Measurements from ENCODE around the gene DAZAP1. TPM values are rescaled to one million over a fixed set of nuclear protein-coding genes. Genes with fewer than 3 reads are reported as not detected.

Gene DAZAP1
- polyA plus RNA-seq, 1 donor (not counting 4 experiments of a cell fraction or from before 2014, with no cell fraction given), result 99.2 TPM

- Histone ChIP-seq H3K79me2 (ENCODE audit: control insufficient read depth, insufficient read depth, low read length) (no peaks in the 10 kb centered on the region), H2AFZ (ENCODE audit: control insufficient read depth, low read length) (no peak overlapping the region), H3K9ac (ENCODE audit: control insufficient read depth, extremely low read depth, insufficient read depth, low read length) (no peak overlapping the region), H3K36me3 (ENCODE audit: control insufficient read depth in 2 of 2, extremely low read depth in 1 of 2, insufficient read depth in 2 of 2, low read length in 2 of 2) (peaks cover 18 to 28% of the 10 kb centered on the region in 2 experiments), H3K4me2 (ENCODE audit: control insufficient read depth, extremely low read depth, insufficient read depth, low read depth, low read length) (no peak overlapping the region), H3K4me1 (ENCODE audit: control insufficient read depth, extremely low read depth, insufficient read depth, low read length) (peaks cover 7% of the 10 kb centered on the region), H3K4me3 (ENCODE audit: control insufficient read depth in 2 of 3, extremely low read depth in 1 of 3, insufficient read depth in 2 of 3, low read depth in 1 of 3, low read length in 3 of 3) (no peak overlapping the region), H3K27ac (ENCODE audit: control insufficient read depth, insufficient read depth, low read length) (no peak overlapping the region), H4K20me1 (ENCODE audit: control insufficient read depth, extremely low read depth, insufficient read depth, low read length) (no peaks in the 10 kb centered on the region), H3K27me3 (ENCODE audit: control insufficient read depth, extremely low read depth, insufficient read depth, low read length) (no peaks in the 10 kb centered on the region), H3K9me3 (ENCODE audit: control insufficient read depth, low read depth, low read length) (no peaks in the 10 kb centered on the region), H3K9me1 (ENCODE audit: control insufficient read depth, extremely low read depth, insufficient read depth, low read length) (no peaks in the 10 kb centered on the region)
- FAIRE-seq (no peak), DNase-seq (ENCODE audit: low read depth, low spot score) (no peak)
- dilution Hi-C loops (cut with MboI; ENCODE audit: extremely low pct_ligation_motif_present, low sequenced_read_pairs), result no loop called here
- TF ChIP-seq CTCF (optimal IDR thresholded peaks at IDR 0.05 in 1 of 3, IDR thresholded peaks at IDR 0.05 in 1 of 3, conservative IDR thresholded peaks at IDR 0.05 in 1 of 3; ENCODE audit: extremely low read depth in 1 of 3, insufficient read depth in 2 of 3, low read length in 3 of 3), result no peak
- no peak for TF ChIP-seq EZH2 (IDR thresholded peaks at IDR 0.05; ENCODE audit: low read length)
These were observed 41.1 kb upstream of the DAZAP1 start for GRCh38 chr19:1366296-1366695.

GRCh38 chr19:1366899-1367870 is 40.2 kb upstream of the DAZAP1 start:
- H3K79me2 ChIP-seq (ENCODE audit: control insufficient read depth, insufficient read depth, low read length), result no peaks in the 10 kb centered on the region
- no peaks in the 10 kb centered on the region for H3K9me3 ChIP-seq (ENCODE audit: control insufficient read depth, low read depth, low read length)
- H3K4me3 ChIP-seq (ENCODE audit: control insufficient read depth in 2 of 3, extremely low read depth in 1 of 3, insufficient read depth in 2 of 3, low read depth in 1 of 3, low read length in 3 of 3), result no peak overlapping the region
- no peaks in the 10 kb centered on the region for H3K27me3 ChIP-seq (ENCODE audit: control insufficient read depth, extremely low read depth, insufficient read depth, low read length)
- FAIRE-seq (no peak), DNase-seq (ENCODE audit: low read depth, low spot score) (no peak)
- no peak overlapping the region for H3K4me2 ChIP-seq (ENCODE audit: control insufficient read depth, extremely low read depth, insufficient read depth, low read depth, low read length)
- H3K9ac ChIP-seq (ENCODE audit: control insufficient read depth, extremely low read depth, insufficient read depth, low read length), result no peak overlapping the region
- no peaks in the 10 kb centered on the region for H3K4me1 ChIP-seq (ENCODE audit: control insufficient read depth, extremely low read depth, insufficient read depth, low read length)
- dilution Hi-C loops (cut with MboI; ENCODE audit: extremely low pct_ligation_motif_present, low sequenced_read_pairs), result no loop called here
- no peak for TF ChIP-seq EZH2 (IDR thresholded peaks at IDR 0.05; ENCODE audit: low read length)
- TF ChIP-seq CTCF (optimal IDR thresholded peaks at IDR 0.05 in 1 of 3, IDR thresholded peaks at IDR 0.05 in 1 of 3, conservative IDR thresholded peaks at IDR 0.05 in 1 of 3; ENCODE audit: extremely low read depth in 1 of 3, insufficient read depth in 2 of 3, low read length in 3 of 3), result no peak
- no peak overlapping the region for H3K27ac ChIP-seq (ENCODE audit: control insufficient read depth, insufficient read depth, low read length)
- peaks cover 18 to 20% of the 10 kb centered on the region in 2 experiments for H3K36me3 ChIP-seq (ENCODE audit: control insufficient read depth in 2 of 2, extremely low read depth in 1 of 2, insufficient read depth in 2 of 2, low read length in 2 of 2)
- no peaks in the 10 kb centered on the region for H4K20me1 ChIP-seq (ENCODE audit: control insufficient read depth, extremely low read depth, insufficient read depth, low read length)
- no peaks in the 10 kb centered on the region for H3K9me1 ChIP-seq (ENCODE audit: control insufficient read depth, extremely low read depth, insufficient read depth, low read length)
- H2AFZ ChIP-seq (ENCODE audit: control insufficient read depth, low read length), result no peak overlapping the region

Data from keratinocyte (primary cell).